ENCODE data around the gene SLC24A5. TPM values are rescaled to one million over a fixed set of nuclear protein-coding genes. Genes with fewer than 3 reads are reported as not detected.

Gene SLC24A5
- total RNA-seq, 1 experiment from 2014 or later: not detected

DNA sequence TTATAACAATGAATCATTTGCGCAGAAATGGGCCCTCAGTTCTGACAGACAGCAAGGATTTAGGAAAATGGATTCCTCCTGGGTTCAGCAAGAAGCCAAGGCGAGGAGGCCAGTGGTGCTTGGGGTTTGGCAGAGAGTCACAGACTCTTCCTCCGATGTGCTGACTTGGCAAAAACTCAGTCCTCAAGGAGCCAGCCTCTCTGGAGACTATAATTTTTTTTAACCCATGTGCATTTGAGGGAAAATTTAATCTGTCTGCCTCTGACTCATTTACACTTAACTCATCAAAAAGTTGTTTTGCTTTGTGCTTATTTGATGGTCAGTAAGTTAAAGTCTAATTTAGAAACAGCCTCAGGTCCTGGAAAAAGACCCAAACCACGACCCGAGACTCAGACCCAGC, 34.2 kb upstream of the SLC24A5 start:
- no peak overlapping the region for H3K4me3 Mint-ChIP-seq (ENCODE audit: low read depth, unreplicated experiment)
- peaks cover 62% of the 10 kb centered on the region for H3K27me3 Mint-ChIP-seq (ENCODE audit: unreplicated experiment)
- no peaks in the 10 kb centered on the region for H3K4me1 Mint-ChIP-seq (ENCODE audit: low read depth, unreplicated experiment)
- DNase-seq: no peak
- intact Hi-C loops (cut with micrococcal nuclease; ENCODE audit: unreplicated experiment): loop anchor here (5.0 kb wide), 1 partner anchor 889 kb away; no protein-coding TSS in a partner anchor
- CTCF ChIA-PET: no interaction called here
- H3K27ac Mint-ChIP-seq (ENCODE audit: unreplicated experiment): no peak overlapping the region
- TF ChIP-seq, protein P1, sequence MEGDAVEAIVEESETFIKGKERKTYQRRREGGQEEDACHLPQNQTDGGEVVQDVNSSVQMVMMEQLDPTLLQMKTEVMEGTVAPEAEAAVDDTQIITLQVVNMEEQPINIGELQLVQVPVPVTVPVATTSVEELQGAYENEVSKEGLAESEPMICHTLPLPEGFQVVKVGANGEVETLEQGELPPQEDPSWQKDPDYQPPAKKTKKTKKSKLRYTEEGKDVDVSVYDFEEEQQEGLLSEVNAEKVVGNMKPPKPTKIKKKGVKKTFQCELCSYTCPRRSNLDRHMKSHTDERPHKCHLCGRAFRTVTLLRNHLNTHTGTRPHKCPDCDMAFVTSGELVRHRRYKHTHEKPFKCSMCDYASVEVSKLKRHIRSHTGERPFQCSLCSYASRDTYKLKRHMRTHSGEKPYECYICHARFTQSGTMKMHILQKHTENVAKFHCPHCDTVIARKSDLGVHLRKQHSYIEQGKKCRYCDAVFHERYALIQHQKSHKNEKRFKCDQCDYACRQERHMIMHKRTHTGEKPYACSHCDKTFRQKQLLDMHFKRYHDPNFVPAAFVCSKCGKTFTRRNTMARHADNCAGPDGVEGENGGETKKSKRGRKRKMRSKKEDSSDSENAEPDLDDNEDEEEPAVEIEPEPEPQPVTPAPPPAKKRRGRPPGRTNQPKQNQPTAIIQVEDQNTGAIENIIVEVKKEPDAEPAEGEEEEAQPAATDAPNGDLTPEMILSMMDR (IDR thresholded peaks at IDR 0.05; ENCODE audit: unreplicated experiment): no peak
- no peaks in the 10 kb centered on the region for H3K36me3 Mint-ChIP-seq (ENCODE audit: insufficient read depth, unreplicated experiment)
- BruUV-seq (replicated peaks): no TSS peak
- H3K9me3 Mint-ChIP-seq (ENCODE audit: low read depth, unreplicated experiment): no peaks in the 10 kb centered on the region

DNA sequence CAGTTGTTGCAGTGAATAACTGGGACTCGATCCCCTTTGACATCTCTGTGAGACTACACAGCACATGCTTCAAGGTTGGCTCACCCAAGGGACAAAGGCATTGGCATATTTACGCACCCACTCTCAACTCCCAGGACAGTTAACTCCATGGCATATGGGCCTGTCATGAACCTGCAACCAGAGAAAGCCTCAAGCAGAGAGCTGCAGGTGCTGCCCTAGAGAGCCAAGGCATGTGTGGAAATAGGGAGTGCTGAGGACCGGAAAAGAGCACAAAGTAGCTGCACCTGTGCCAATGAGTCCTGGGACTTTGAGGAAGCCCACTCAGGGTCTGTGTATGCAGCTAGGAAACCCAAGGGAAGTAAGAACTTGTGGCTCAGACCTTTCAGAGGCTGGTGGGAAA, 32.9 kb upstream of the SLC24A5 start:
- Mint-ChIP-seq H3K4me3 (ENCODE audit: low read depth, unreplicated experiment) (no peak overlapping the region), H3K9me3 (ENCODE audit: low read depth, unreplicated experiment) (no peaks in the 10 kb centered on the region), H3K27ac (ENCODE audit: unreplicated experiment) (no peak overlapping the region), H3K4me1 (ENCODE audit: low read depth, unreplicated experiment) (no peaks in the 10 kb centered on the region), H3K36me3 (ENCODE audit: insufficient read depth, unreplicated experiment) (no peaks in the 10 kb centered on the region), H3K27me3 (ENCODE audit: unreplicated experiment) (peaks cover 53% of the 10 kb centered on the region)
- no peak for DNase-seq
- TF ChIP-seq, protein P1 (IDR thresholded peaks at IDR 0.05; ENCODE audit: unreplicated experiment): no peak
- BruUV-seq (replicated peaks): no TSS peak
- CTCF ChIA-PET: no interaction called here
- intact Hi-C loops (cut with micrococcal nuclease; ENCODE audit: unreplicated experiment): loop anchor here (5.0 kb wide), 1 partner anchor 891 kb away; no protein-coding TSS in a partner anchor

DNA sequence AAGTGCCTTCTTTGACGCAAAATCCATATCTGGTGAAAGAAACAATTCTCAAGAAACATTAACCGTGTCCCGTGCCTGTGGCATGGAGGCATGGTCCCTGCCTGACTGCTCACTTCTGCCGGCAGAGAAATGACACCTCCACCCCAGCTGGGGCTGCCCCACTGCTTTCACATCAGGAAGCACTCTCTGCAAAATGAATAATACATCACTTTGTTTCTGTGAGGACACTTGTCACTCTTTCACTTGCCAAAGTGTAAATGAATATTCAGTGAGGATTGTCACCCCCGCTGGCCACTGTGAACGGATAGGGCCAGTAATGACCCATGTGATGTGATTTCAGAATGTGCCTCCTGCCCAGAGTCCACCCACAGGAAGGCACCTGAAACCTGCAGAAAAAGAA, 31.1 kb upstream of the SLC24A5 start:
- TF ChIP-seq, protein P1 (IDR thresholded peaks at IDR 0.05; ENCODE audit: unreplicated experiment): no peak
- CTCF ChIA-PET: no interaction called here
- H3K4me3 Mint-ChIP-seq (ENCODE audit: low read depth, unreplicated experiment): no peak overlapping the region
- no peak overlapping the region for H3K27ac Mint-ChIP-seq (ENCODE audit: unreplicated experiment)
- no peaks in the 10 kb centered on the region for H3K36me3 Mint-ChIP-seq (ENCODE audit: insufficient read depth, unreplicated experiment)
- BruUV-seq (replicated peaks): no TSS peak
- no peaks in the 10 kb centered on the region for H3K9me3 Mint-ChIP-seq (ENCODE audit: low read depth, unreplicated experiment)
- peak; percentile 9 for DNase-seq
- intact Hi-C loops (cut with micrococcal nuclease; ENCODE audit: unreplicated experiment): loop anchor here (5.0 kb wide), 1 partner anchor 892 kb away; no protein-coding TSS in a partner anchor
- no peaks in the 10 kb centered on the region for H3K4me1 Mint-ChIP-seq (ENCODE audit: low read depth, unreplicated experiment)
- peaks cover 65% of the 10 kb centered on the region for H3K27me3 Mint-ChIP-seq (ENCODE audit: unreplicated experiment)

DNA sequence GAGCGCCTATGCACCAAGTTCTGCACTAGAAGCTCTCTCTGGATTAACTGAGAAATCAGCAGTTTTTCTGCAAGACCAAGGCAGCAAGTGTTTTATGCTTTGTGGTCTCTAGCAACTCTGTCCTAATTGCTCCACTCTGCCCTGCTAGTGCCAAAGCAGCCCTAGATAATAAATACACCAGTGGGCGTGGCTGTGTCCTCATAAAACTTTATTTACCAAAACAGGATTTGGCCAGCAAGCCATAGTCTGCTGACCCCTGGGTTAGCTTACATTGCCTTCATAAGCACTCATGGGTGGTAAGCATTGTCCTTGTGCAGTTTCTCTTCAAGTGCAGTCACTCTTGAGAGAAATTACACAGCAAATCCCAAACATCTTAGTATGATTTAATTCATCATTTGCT, 30.7 kb upstream of the SLC24A5 start:
- no peak overlapping the region for H3K27ac Mint-ChIP-seq (ENCODE audit: unreplicated experiment)
- CTCF ChIA-PET: no interaction called here
- intact Hi-C loops (cut with micrococcal nuclease; ENCODE audit: unreplicated experiment): no loop called here

More for the DNA sequence above, 30.7 kb upstream of the SLC24A5 start:
- TF ChIP-seq, protein P1 (IDR thresholded peaks at IDR 0.05; ENCODE audit: unreplicated experiment): no peak
- no peaks in the 10 kb centered on the region for H3K4me1 Mint-ChIP-seq (ENCODE audit: low read depth, unreplicated experiment)
- no peaks in the 10 kb centered on the region for H3K9me3 Mint-ChIP-seq (ENCODE audit: low read depth, unreplicated experiment)
- H3K36me3 Mint-ChIP-seq (ENCODE audit: insufficient read depth, unreplicated experiment): no peaks in the 10 kb centered on the region
- H3K27me3 Mint-ChIP-seq (ENCODE audit: unreplicated experiment): peaks cover 69% of the 10 kb centered on the region
- DNase-seq: no peak
- BruUV-seq (replicated peaks): no TSS peak
- no peak overlapping the region for H3K4me3 Mint-ChIP-seq (ENCODE audit: low read depth, unreplicated experiment)
